Middle frontal gyrus (tissue), 1 donor: ENCODE data around the gene ZC3HAV1L.
"Not testable (repeated sequence)": the region's sequence is repeated elsewhere in the genome, so short reads cannot be mapped to it uniquely, and the experiment has no call there.

ENCODE experiments used
- DNase-seq: peaks from one replicate; pipeline ENCODE4 v3.0.0-alpha.2; 2015; ENCODE audit warnings: low spot score; ENCODE audit errors: extremely low spot score

The ZC3HAV1L gene

DNA sequence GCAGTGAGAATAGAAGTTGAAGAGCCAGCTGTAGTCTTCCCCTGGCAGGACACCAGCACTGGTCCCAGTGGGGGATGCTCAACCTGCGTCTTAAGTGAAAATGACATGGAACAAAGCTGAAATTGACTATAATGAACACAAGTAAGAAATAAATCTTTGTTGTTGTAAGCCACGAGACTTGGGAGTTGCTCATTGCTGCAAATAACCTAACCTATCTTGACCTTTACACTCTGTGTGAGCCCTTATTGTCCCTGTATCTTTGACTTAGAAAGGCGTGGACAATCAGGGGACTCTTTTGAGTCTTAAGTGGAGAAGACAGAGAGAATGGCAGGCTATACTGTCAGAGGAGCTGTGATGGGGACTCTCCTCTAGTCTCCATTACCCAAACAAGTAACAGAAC lies 16.9 kb downstream of the ZC3HAV1L start:
- DNase-seq = no peak

GRCh38 chr7:139016931-139017511 lies 18.8 kb downstream of the ZC3HAV1L start:
- DNase-seq = peak; percentile 56

GRCh38 chr7:139011373-139011772 lies 24.5 kb downstream of the ZC3HAV1L start:
- DNase-seq = no peak

- DNase-seq = no peak
These were observed 31.3 kb downstream of the ZC3HAV1L start for GRCh38 chr7:139004321-139005090.

- DNase-seq = no peak
These were observed 36.4 kb downstream of the ZC3HAV1L start for GRCh38 chr7:138999414-138999813.

DNA sequence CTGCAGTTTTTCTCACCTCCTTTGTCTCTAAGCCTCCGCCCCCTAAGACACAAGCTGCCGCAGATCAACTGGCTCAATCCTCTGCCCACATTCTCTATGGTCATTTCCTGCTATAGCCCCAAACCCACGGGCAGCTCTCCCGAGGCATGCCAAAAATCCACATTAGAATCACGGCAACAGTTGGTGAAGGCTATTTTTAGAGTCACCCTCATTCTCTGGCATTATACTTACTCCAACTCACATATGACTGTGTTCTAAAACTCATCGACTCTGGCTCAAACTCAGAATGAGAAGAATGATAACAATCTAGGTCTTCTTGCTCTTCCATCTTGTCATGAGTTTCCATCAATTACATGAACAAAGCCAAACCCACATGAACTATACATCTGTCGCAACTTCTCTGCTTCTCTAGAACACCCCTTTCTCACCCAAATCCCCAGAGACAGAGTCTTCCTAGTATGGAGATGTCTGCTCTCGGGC lies 43.8 kb downstream of the ZC3HAV1L start:
- DNase-seq = peak; percentile 38

GRCh38 chr7:138987686-138988085 lies 48.2 kb downstream of the ZC3HAV1L start:
- no peak for DNase-seq

GRCh38 chr7:138982204-138982623 lies 53.6 kb downstream of the ZC3HAV1L start:
- DNase-seq = no peak

DNA sequence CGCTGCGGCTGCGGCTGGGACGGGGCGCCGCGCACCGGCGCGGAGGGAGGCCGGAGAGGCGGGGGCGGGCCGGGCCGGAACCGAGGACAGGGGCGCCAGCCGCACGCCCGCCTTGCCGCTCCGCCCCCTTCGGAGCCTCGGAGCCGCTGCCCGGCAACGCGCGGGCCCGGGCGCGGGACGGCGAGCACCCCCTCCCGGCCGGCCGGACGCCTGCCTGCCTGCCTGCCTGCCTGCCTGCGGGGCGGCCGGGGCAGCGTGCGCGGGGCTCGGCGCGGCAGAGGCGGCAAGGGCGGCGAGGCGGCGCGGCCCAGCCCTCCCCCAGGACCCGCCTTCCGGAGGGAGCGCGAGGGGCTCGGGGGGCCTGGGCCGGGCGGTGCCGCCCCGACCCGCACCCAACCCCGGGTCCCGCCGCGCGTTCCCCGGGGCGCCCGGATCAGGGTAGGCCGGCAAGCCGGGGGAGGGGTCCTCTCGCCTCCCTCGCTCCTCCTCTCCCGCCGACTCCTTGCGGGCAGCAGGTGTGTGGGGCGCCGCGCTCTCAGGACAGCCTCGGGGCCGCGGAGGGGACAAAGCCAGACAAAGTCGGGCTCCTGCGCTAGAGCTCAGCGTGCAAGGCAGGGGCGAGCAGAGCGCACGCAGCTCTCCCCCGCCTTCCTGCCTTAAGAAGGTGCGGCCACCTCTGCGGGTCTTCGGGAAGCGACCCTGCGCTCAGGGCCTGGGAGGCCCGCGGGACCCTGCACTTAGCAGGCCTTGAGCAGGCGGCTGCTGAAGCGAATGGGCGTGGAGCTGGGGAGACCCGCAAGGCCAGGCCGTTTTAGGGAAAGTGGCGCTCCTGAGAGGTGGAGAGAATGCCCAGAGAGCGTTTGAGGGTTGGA lies 54.3 kb downstream of the ZC3HAV1L start, which contains the start of gene KIAA1549:
Gene KIAA1549 (minus strand): TSS at position 58 of the 872 bp plus-strand sequence. CDS start 120 bp downstream, outside the sequence.
- DNase-seq = no peak

DNA sequence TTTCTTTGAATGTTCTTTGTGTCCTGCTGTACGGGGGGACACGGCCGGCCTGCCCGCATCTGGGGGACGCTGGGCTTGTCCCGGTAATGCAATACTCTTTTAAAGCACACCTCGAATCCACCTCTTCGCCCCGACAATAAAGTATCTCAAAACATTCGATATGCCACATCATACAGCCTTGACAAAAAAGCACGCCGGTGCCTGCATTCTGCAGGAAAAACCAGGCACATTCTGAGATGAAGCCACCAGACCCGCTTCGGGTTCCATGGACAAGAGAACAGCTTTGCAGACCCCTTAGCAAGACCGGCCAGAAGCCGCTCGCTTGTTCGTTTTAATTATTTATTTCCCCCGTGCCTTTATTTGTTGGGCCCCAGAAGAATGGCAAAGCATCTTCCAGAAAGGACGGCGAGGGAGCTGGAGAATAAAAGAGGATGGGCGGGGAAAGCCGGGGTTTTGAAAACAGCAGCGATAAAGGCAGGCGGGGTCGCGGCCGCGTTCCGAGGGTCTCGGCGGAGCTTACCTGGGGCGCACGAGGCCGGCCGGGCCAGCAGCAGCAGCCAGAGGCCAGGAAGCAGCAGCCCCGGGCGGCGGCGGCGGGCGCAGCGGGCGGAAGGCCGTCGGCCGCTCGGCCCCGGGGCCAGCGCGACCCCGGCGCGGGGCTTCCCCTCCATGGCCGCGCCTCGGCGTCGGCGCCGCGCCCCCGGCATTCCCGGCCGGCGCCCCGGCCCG lies 55.1 kb downstream of the ZC3HAV1L start:
- DNase-seq = no peak

GRCh38 chr7:138979988-138980562 lies 55.8 kb downstream of the ZC3HAV1L start:
- DNase-seq = no peak

DNA sequence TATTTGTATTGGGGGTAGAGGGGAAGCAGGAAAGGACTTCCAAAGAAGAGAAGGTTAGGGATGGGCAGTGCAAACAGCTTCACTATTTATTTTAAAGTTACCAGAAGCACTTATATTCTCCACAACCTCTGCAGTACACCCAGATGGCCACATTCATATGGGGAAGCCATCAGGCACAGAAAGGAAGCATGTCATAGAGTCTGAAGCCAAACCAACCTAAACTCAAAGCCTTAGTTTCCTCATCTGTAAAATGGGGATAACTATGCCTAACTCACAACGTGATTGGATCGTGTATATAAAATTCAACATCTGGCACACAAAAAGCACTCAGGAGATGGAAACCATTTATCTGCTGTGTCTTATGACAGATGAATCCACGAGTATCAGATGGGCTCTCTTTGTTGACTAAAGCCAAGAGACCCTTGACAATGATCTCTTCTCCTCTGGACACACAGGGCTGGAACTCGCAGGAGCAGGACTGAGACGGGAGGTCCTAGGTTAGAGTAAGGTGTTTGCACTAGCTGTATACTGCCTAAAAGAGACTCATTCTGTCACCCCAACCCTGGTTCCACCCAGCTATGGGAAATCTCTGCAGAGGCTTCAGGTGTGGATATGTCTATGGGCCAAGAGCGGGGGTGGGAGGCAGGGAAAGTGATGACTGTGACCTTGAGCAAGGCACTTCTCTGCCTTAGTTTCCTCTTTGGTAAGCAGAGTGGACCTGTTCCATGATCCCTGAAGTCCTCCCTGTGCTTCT lies 56.4 kb downstream of the ZC3HAV1L start:
- DNase-seq = no peak

DNA sequence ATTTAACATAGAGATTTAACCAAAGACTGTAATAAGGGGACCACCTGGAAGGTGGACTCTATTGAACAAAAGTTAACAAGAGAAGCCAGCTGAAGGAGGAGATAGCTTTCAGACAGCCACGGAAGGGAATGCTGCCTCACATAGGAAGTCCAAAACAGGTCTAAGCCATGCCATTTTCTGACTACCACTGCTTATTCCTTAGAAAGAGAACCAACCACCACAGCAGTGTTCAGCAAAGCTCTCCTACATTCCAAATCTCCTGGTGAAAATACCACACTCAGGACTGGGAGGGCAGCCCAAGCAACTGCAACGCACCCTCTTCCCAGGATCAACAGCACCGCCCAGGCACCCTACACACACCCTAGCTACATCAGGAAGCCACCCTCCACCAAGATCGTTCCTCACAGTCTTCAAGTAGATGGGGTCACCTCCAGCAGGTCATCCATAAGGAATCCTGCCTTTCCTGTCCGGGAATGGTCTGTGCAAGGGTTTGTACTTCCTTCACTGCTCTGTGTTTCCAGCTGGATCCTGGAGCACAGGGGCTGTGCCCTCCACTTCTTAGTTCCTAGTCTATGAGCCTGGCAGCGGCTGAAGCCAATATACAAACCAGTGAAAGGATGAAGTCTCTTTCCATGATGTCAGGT lies 57.2 kb downstream of the ZC3HAV1L start:
- DNase-seq = no peak

DNA sequence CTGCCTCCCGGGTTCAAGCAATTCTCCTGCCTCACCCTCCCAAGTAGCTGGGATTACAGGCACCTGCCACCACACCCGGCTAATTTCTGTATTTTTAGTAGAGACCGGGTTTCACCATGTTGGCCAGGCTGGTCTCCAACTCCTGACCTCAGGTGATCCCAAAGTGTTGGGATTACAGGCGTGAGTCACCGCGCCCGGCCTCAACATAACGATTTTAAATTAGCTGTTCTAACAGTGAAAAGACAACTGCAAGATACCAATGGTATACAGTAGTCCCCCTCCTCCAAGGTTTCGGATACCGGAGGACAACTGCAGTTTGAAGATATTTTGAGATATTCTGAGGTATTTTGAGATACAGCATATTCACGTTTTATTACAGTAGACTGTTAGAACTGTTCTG lies 59.7 kb downstream of the ZC3HAV1L start:
- not testable (repeated sequence) for DNase-seq
